RPMI7951 (cell line): Measurements from ENCODE around the gene DIS3L2. TPM values are rescaled to one million over a fixed set of nuclear protein-coding genes. Genes with fewer than 3 reads are reported as not detected.

Experiments
- DNase-seq: peaks from one replicate; pipeline ENCODE4 v3.0.0-alpha.2; 2012; ENCODE audit warnings: low read depth
- total RNA-seq: library from RNA; depleted of rRNA; stranded (reverse); fragments of >200 nt; shearing (Covaris generic); gene quantifications from 2 replicates; pipeline ENCODE4 v1.2.3, GENCODE V29; 2014; rRNA removed

Gene DIS3L2
- total RNA-seq, 1 experiment from 2014 or later = 22.2 TPM

DNA sequence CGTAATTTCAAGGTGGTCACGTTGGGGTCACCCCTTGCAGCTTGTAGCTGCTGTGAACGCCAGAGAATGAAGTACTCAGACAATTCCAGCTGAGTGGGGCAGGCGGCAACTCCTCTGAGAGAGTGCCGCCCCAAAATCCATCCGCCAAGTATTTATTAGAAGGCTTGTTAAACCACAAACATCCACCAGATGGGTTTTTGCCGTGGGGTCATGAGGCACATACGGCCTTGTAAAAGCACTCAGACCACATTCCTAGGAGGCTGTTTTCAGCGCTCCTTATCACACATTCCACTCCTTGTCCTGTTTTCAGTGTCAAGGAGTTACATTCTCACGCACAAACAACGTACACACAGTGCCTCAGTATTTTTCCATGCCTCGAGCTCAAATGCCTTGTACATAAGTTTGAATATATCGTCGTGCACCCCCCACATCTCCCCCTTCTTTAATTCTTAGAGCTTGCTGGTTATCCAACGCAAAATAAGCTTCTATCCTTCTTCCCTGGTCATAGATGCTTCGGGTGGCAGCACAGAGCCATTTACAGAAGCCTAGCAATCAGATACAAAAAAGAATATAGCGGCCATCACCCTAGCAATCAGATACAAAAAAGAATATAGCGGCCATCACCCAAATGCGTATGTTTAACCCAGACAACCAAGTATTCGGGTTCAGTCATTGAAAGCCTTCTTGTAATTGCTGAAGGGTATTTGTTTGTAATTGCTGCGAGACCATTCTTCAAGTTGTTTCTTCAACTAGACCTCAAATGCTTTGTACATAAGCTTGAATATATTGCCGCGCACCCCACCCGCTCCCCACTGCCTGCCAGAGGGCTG is 424.4 kb downstream of the DIS3L2 start:
- DNase-seq = peak; percentile 87

DNA sequence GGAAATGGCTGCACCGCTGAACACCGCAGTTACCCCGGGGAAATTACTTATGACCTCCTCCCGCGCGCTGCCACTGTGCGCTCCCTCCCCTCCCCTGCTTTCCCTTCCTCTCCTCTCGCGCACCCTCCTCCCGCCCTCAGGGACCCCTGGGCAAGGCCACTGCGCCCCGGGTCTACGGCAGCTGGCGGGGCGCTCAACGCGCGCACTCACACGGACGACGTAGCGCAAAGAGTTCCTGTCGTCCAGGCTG is 424.9 kb downstream of the DIS3L2 start:
- DNase-seq = no peak

Other genes starting within 250 kb of the DIS3L2 start
- gene PDE6D, start 180.4 kb upstream of the DIS3L2 start, total RNA-seq = 77.3 and 84.9 TPM in 2 replicates
- gene COPS7B, start 175.3 kb upstream of the DIS3L2 start, total RNA-seq = 21.8 and 22.8 TPM in 2 replicates
- gene NPPC, start 35.3 kb upstream of the DIS3L2 start, total RNA-seq = 0.59 TPM in 1 of 2 replicates, not detected in the other